Heart right ventricle (tissue), 16 donors: ENCODE data around the gene LAPTM5. TPM values are rescaled to one million over a fixed set of nuclear protein-coding genes. Genes with fewer than 3 reads are reported as not detected.

Experiments
- ATAC-seq, 8 donors: fragments of 200-7000 bp; cut with Tn5 transposase; one replicate each; pipeline ENCODE4 v1.9.1; 2020; ENCODE audit warnings: mild to moderate bottlenecking in 8 of 8, moderate library complexity in 8 of 8, moderate number of reproducible peaks in 1 of 8
- DNase-seq, 2 donors: peaks; one replicate each; pipeline ENCODE4 v3.0.0-alpha.2; 2020
- H3K27ac ChIP-seq, 10 donors: fragments of 200-600 bp; sonication (generic) in 2 of 10; one replicate each; pipeline versions ENCODE4 v1.5.0 to v1.8.0; 2020 to 2022; ENCODE audit warnings: mild to moderate bottlenecking in 3 of 10
- H3K27me3 ChIP-seq, 7 donors: fragments of 200-600 bp; one replicate each; pipeline ENCODE4 v1.8.0; 2021 to 2022; ENCODE audit warnings: mild to moderate bottlenecking in 2 of 7
- H3K36me3 ChIP-seq, 9 donors: fragments of 200-600 bp; sonication (generic) in 1 of 9; one replicate each; pipeline versions ENCODE4 v1.5.0 to v1.8.0; 2020 to 2022; ENCODE audit warnings: mild to moderate bottlenecking in 2 of 9
- H3K4me1 ChIP-seq, 9 donors: fragments of 200-600 bp; sonication (generic) in 1 of 9; one replicate each; pipeline versions ENCODE4 v1.5.0 to v1.8.0; 2020 to 2022; ENCODE audit warnings: mild to moderate bottlenecking in 4 of 9
- H3K4me3 ChIP-seq, 10 donors: fragments of 200-600 bp; sonication (generic) in 2 of 10; one replicate each; pipeline versions ENCODE4 v1.5.0 to v1.8.0; 2020 to 2022; ENCODE audit warnings: mild to moderate bottlenecking in 7 of 10, moderate library complexity in 2 of 10
- H3K9me3 ChIP-seq, 11 donors: fragments of 200-600 bp in 10 of 11; sonication (generic) in 2 of 11; one replicate each; pipeline versions ENCODE4 v1.5.0 to v1.8.0; 2013 to 2022; ENCODE audit warnings: mild to moderate bottlenecking in 2 of 11, control low read depth in 1 of 11, moderate library complexity in 1 of 11
- CTCF ChIP-seq, 9 donors: fragments of 200-600 bp; sonication (generic) in 2 of 9; IDR thresholded peaks; one replicate each; pipeline versions ENCODE4 v1.5.0 to v1.8.0; 2021 to 2022; ENCODE audit warnings: antibody characterized with exemption in 9 of 9, mild to moderate bottlenecking in 5 of 9, moderate library complexity in 1 of 9
- WGBS, 2 donors: extraction: QIAGEN DNeasy Blood & Tissue Kit; methylation state at CpG; one replicate each; pipeline ENCODE4 v1.1.7; 2013; ENCODE audit warnings: inconsistent platforms in 1 of 2; 5-methylcytosine and 5-hydroxymethylcytosine counted together
- intact Hi-C, 10 donors: fragments of 100-400 bp; cut with DNase I; formaldehyde crosslinking; loops; one replicate each; pipeline versions ENCODE4 v1.11.1 to v1.14.2; 2022
- polyA plus RNA-seq, 2 donors: library from polyadenylated mRNA; stranded (reverse); fragments of 200-250 nt; gene quantifications; one replicate each; pipeline ENCODE4 v1.2.3, GENCODE V29; 2013
- total RNA-seq, 10 donors: library from RNA; stranded (reverse); fragmentation: NEBNext Ultra II Directional in 3 of 10; extraction: Animal tissue kit (Norgen Biotek cat#: 25700) in 3 of 10; gene quantifications; one replicate each; pipeline versions ENCODE4 v1.2.1 to v1.2.4, GENCODE V29; 2021 to 2023
- donor health status: Arrhythmogenic right ventricular cardiomyopathy.
- donor health status: ischemic (EF 13 %, LVEDD 7.1; RV severe dilation, severe dysfunction).
- donor health status: healthy with polysubstance abuse.
- donor health status: DM: no; HTN: yes; CAD: no.
- donor health status: DM: no; HTN: no; CAD: no.
- donor health status: ischemic (EF 25% LVEDD 6.9; RV normal size, moderate dysfunction).
- donor health status: ischemic (EF 25% LVEDD 5.7; RV mildly dilated, moderate dysfunction).
- donor health status: healthy.
- donor health status: DM: yes; HTN: yes; CAD: no.
- donor health status: Ischemic cardiomyopathy.
- donor health status: ischemic (EF 35%, LVEDD 5.7; RV mildly dilated, moderate dysfunction).
- donor health status: nonischemic (EF 11% LVEDD 7.7; RV severe dilation, severe dysfunction).
- donor health status: DM: yes; HTN: yes; CAD: no.
- donor health status: PGD.
- donor health status: ischemic (EF 29% LVEDD 5.4; RV normal size, mild dysfunction).
- donor health status: nonischemic (EF 23%, LVEDD 6.1; RV moderate dilation, normal function).

The LAPTM5 gene
- total and polyA plus RNA-seq, 12 donors, result 5.9 to 114 (median 13.9) TPM

- ATAC-seq, result no peak
- Histone ChIP-seq H3K27me3 (no peaks in the 10 kb centered on the region), H3K36me3 (peaks cover 0 to 45% (median 0%) of the 10 kb centered on the region in 9 donors), H3K4me1 (peaks cover 0 to 17% (median 0%) of the 10 kb centered on the region in 9 donors), H3K9me3 (no peaks in the 10 kb centered on the region), H3K4me3 (no peak overlapping the region), H3K27ac (no peak overlapping the region)
- WGBS, 2 donors, result 79 to 85% methylated on average over 8 of the region's 8 CpGs
- TF ChIP-seq CTCF (IDR thresholded peaks at IDR 0.05), result no peak
- intact Hi-C loops, result no loop called here
- DNase-seq, result no peak
These were observed 25.7 kb downstream of the LAPTM5 start for GRCh38 chr1:30731806-30732276.

GRCh38 chr1:30731109-30731805, 26.3 kb downstream of the LAPTM5 start:
- Histone ChIP-seq H3K27me3 (no peaks in the 10 kb centered on the region), H3K27ac (no peak overlapping the region), H3K4me3 (no peak overlapping the region), H3K9me3 (no peaks in the 10 kb centered on the region), H3K4me1 (peaks cover 0 to 17% (median 0%) of the 10 kb centered on the region in 9 donors), H3K36me3 (peaks cover 0 to 39% (median 0%) of the 10 kb centered on the region in 9 donors)
- WGBS, 2 donors, result 79 to 84% methylated on average over 10 of the region's 10 CpGs
- no peak for ATAC-seq
- no peak for DNase-seq
- intact Hi-C loops, result no loop called here
- TF ChIP-seq CTCF (IDR thresholded peaks at IDR 0.05), result no peak

- intact Hi-C loops, result no loop called here
These were observed 27.0 kb downstream of the LAPTM5 start for GRCh38 chr1:30730346-30731108.

More at GRCh38 chr1:30730346-30731108, 27.0 kb downstream of the LAPTM5 start:
- TF ChIP-seq CTCF (IDR thresholded peaks at IDR 0.05), result no peak
- 59 to 63% methylated on average over 23 of the region's 23 CpGs for WGBS, 2 donors
- no peak for DNase-seq
- H3K4me1 ChIP-seq, result peaks cover 0 to 16% (median 0%) of the 10 kb centered on the region in 9 donors
- H3K4me3 ChIP-seq, result no peak overlapping the region
- no peaks in the 10 kb centered on the region for H3K9me3 ChIP-seq
- H3K36me3 ChIP-seq, result peaks cover 0 to 38% (median 0%) of the 10 kb centered on the region in 9 donors
- ATAC-seq, result peak in 1 of 8 donors; percentile 13
- H3K27ac ChIP-seq, result no peak overlapping the region
- no peaks in the 10 kb centered on the region for H3K27me3 ChIP-seq
